Kidney epithelial cell (primary cell): ENCODE measurements around the gene LSM3. TPM values are rescaled to one million over a fixed set of nuclear protein-coding genes. Genes with fewer than 3 reads are reported as not detected.

Source experiments
- DNase-seq: peaks from one replicate; pipeline ENCODE4 v3.0.0-alpha.2; 2010; ENCODE audit warnings: low read depth
- H3K27me3 ChIP-seq: 2 replicates; pipeline ENCODE4 v1.6.0; 2011; ENCODE audit warnings: low read length; ENCODE audit not compliant: control insufficient read depth, insufficient read depth
- H3K36me3 ChIP-seq: 2 replicates; pipeline ENCODE4 v1.5.1; 2011; ENCODE audit warnings: low read length; ENCODE audit not compliant: control insufficient read depth, insufficient read depth
- H3K4me3 ChIP-seq: 2 replicates; pipeline ENCODE4 v1.5.1; 2011; ENCODE audit warnings: low read depth, mild to moderate bottlenecking, control low read depth, low read length
- total RNA-seq: library from RNA; depleted of rRNA; stranded (reverse); fragments of >200 nt; gene quantifications from 2 replicates; pipeline ENCODE4 v1.2.3, GENCODE V29; 2015
- TF ChIP-seq, protein P1 (sequence below): IDR thresholded peaks from 2 replicates; pipeline ENCODE4 v1.5.1; 2011; ENCODE audit warnings: mild to moderate bottlenecking, moderate library complexity, low read length, control low read depth, inconsistent platforms; ENCODE audit not compliant: insufficient read depth, poor library complexity, severe bottlenecking

Gene LSM3
- total RNA-seq, 1 donor from 2014 or later = 9.3 TPM

DNA sequence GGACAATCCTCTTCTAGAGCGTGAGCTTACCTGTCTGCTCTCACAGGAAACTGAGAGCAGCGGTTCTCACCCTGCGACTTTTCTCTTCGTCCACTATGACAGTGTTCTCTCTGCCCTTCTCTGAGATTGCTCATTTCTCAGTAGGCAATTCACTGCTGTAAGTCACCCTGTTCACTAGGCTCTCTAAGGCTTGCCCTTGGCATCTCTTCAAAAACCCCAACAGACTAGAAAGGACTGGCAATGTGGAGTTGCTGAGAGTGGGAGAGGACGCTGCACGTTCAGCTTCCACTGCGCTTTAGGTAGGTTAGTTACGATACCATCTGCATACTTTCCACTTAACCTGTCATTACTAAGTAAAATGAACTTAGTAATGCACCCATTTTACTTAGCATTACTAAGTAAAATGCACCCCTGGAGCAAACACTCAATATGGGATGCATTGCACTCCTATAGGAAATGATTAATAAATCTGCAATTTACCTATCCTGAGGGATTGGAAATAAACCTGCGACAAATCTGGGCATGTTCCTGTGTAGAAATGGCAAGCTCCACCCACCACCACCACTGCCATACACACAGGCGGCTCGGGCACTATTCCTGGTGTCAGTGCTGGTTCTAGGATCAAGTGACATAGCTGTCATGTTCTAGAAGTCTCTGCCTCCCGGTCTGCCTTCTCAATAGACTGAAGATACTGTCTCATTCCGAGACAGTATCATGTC lies 21.6 kb upstream of the LSM3 start:
- Histone ChIP-seq H3K4me3 (no peak overlapping the region), H3K36me3 (no peaks in the 10 kb centered on the region), H3K27me3 (no peaks in the 10 kb centered on the region)
- DNase-seq = no peak
- TF ChIP-seq, protein P1, sequence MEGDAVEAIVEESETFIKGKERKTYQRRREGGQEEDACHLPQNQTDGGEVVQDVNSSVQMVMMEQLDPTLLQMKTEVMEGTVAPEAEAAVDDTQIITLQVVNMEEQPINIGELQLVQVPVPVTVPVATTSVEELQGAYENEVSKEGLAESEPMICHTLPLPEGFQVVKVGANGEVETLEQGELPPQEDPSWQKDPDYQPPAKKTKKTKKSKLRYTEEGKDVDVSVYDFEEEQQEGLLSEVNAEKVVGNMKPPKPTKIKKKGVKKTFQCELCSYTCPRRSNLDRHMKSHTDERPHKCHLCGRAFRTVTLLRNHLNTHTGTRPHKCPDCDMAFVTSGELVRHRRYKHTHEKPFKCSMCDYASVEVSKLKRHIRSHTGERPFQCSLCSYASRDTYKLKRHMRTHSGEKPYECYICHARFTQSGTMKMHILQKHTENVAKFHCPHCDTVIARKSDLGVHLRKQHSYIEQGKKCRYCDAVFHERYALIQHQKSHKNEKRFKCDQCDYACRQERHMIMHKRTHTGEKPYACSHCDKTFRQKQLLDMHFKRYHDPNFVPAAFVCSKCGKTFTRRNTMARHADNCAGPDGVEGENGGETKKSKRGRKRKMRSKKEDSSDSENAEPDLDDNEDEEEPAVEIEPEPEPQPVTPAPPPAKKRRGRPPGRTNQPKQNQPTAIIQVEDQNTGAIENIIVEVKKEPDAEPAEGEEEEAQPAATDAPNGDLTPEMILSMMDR = no peak

DNA sequence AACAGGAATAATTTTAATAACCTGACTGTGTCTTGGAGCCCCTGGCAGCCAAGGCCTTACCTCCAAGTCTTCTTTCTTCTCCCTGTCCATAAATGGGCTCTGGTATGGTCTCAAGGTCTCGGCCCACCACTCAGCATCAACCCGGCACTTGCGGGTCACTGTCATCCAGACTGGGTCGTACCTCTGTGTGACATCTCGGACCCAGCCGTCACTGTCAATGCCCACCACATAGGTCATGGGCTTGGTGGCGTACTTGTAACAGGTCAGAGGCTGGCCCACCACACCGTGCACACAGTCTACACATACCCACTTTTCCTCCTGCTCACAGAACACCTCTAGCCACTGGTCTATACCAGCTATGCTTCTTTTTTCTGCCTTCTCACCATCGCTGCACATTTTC lies 20.7 kb upstream of the LSM3 start:
- H3K36me3 ChIP-seq = no peaks in the 10 kb centered on the region
- TF ChIP-seq, protein P1 = no peak
- H3K4me3 ChIP-seq = no peak overlapping the region
- no peaks in the 10 kb centered on the region for H3K27me3 ChIP-seq
- DNase-seq = no peak

DNA sequence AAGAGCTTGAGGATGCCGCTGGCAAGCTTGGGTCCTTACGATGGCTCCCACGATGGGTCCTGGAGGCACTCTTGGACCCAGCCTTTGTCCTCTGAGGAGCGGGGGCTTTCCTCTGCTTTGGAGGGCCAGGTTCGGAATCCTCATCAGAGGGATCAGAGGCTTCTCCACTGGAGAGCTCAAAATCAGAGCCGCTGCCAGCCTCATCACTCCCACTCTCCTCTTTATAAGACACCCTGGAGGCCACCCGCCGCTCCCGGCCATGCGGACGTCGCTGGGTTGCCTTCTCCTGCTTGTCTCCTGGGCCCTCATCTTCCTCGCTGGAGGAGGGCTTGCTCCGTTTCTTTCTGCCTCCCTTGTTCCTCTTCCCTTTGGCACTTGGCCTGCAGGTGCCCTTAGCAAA lies 20.2 kb upstream of the LSM3 start:
- Histone ChIP-seq H3K27me3 (no peaks in the 10 kb centered on the region), H3K36me3 (no peaks in the 10 kb centered on the region), H3K4me3 (no peak overlapping the region)
- no peak for DNase-seq
- TF ChIP-seq, protein P1 = no peak

DNA sequence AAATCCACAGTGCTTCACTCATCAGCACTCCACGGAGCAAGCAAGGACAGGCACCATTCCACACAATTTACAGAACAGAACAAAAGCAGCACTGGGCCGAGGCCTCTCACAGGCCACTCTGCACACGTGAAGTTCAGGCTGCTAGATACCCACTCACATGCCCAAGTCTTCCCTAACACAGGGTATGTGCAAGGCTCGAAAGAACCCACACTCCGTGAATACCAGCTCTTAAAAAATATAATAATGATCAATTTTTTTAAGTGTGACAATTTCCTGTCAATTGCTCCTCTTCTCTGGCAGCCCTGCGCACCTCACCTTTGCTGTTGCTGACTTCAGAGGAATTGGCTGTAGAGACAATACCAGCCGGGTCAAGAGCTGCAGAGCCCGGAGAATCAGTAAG lies 19.2 kb upstream of the LSM3 start:
- H3K4me3 ChIP-seq = no peak overlapping the region
- no peak for DNase-seq
- H3K27me3 ChIP-seq = no peaks in the 10 kb centered on the region
- TF ChIP-seq, protein P1 = no peak
- H3K36me3 ChIP-seq = no peaks in the 10 kb centered on the region

DNA sequence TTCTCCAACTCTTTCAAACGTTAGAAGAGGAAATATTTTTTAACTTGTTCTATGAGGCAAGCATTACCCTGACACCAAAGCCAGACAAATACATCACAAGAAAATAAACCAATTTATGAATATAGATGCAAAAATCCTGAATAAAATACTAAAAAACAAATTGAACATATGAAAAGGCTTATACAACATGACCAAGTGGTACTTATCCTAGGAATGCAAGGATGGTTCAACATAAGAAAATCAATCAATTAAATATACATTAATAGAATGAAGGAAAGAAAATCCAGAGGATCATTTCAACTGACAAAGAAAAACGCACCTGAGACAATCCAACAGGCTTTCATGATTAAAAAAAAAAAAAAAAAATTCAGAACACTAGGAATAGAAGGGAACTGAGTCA lies 17.3 kb upstream of the LSM3 start:
- TF ChIP-seq, protein P1 = no peak
- H3K36me3 ChIP-seq = peaks cover 1% of the 10 kb centered on the region

DNA sequence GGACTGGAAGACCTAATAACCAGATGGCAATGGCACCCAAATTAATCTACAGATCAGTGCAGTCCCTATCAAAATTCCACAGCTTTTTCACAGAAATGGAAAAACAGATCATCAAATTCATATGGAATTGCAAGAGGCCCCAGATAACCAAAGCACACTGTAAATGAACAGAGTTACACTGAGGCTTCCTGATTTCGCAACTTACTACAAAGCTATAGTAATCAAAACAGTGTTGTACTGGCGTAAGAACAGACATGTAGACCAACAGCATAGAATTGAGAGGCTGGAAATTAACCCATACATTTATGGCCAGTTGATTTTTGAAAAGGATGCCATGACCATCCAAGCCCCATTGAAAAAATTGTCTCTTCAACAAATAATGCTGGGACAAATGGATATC lies 16.4 kb upstream of the LSM3 start:
- Histone ChIP-seq H3K36me3 (peaks cover 1% of the 10 kb centered on the region), H3K4me3 (no peak overlapping the region)
- TF ChIP-seq, protein P1 = no peak

More for the DNA sequence above, 17.3 kb upstream of the LSM3 start:
- no peak for DNase-seq
- Histone ChIP-seq H3K27me3 (no peaks in the 10 kb centered on the region), H3K4me3 (no peak overlapping the region)

More for the DNA sequence above, 16.4 kb upstream of the LSM3 start:
- H3K27me3 ChIP-seq = no peaks in the 10 kb centered on the region
- DNase-seq = no peak
